ENCODE results near the gene CHST13. TPM values are rescaled to one million over a fixed set of nuclear protein-coding genes. Genes with fewer than 3 reads are reported as not detected.

CHST13 gene
- total RNA-seq, 1 donor from 2014 or later: not detected

GRCh38 chr3:126509597-126510307 lies 14.2 kb upstream of the CHST13 start:
- no peak for DNase-seq (ENCODE audit: low read depth, low spot score)

GRCh38 chr3:126510308-126510910 lies 13.5 kb upstream of the CHST13 start:
- no peak for DNase-seq (ENCODE audit: low read depth, low spot score)

GRCh38 chr3:126511291-126511690 lies 12.7 kb upstream of the CHST13 start:
- no peak for DNase-seq (ENCODE audit: low read depth, low spot score)

GRCh38 chr3:126512026-126512425 lies 11.9 kb upstream of the CHST13 start:
- DNase-seq (ENCODE audit: low read depth, low spot score): no peak

DNA sequence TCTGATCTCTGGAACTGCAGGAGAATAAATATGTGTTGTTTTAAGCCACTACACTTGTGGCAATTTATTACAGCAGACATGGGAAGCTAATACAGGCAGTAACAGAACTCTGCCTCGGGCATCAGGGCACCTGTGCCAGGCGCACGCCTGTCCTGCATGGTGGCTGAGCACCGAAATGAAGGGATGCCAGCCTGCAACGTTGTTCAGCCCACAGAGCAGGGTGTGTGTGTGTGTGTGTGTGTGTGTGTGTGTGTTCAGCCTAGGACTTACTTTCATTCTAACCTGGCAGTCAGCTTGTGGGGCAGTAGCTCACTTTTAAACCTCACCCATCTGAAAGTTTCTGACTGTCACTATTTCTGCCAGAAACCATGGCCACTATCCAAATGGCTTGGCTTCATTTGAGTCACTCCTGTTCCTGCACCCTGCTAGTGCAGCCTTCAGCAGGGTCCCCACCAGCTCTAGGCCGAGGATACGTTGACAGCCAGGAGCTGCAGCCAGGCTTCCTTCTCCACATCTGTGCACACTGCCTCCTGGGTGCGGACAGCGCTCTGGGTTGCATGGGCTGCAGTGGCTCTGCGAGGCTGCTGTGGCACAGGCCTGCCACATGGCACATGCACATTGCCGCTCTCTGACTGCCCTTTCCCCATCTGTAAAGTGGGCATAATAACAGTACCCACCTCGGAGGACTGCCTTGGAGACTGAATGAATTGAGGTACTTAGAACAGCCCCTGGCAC lies 10.9 kb upstream of the CHST13 start:
- DNase-seq (ENCODE audit: low read depth, low spot score): no peak

- no peak for DNase-seq (ENCODE audit: low read depth, low spot score)
Measured at GRCh38 chr3:126514161-126514560, 9.8 kb upstream of the CHST13 start.

- DNase-seq (ENCODE audit: low read depth, low spot score): no peak
Measured at GRCh38 chr3:126515066-126515706, 8.8 kb upstream of the CHST13 start.

GRCh38 chr3:126516152-126516935 lies 7.6 kb upstream of the CHST13 start:
- no peak for DNase-seq (ENCODE audit: low read depth, low spot score)

DNA sequence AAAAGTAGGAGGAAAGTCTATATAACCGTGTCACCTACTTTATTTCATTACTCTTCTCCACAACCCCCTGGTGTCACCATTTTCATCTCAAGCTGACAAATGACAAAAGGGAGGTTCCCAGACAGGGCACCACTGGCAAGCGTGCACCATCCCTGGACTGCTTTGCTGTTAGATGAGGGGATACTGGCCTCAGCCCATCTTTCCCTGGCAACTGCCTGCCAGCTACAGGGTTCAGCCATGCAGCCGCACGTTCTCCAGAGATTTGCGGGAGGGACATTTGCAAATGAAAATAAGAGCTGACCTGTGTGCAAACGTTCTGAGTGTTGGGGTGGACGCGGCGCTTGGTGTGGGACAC lies 7.0 kb upstream of the CHST13 start:
- DNase-seq (ENCODE audit: low read depth, low spot score): no peak

GRCh38 chr3:126517291-126517951 lies 6.5 kb upstream of the CHST13 start, which contains the start of gene UROC1:
TSS of gene UROC1 (minus strand) at chr3:126517773. CDS start at chr3:126517719, 54 bp downstream.
- no peak for DNase-seq (ENCODE audit: low read depth, low spot score)

DNA sequence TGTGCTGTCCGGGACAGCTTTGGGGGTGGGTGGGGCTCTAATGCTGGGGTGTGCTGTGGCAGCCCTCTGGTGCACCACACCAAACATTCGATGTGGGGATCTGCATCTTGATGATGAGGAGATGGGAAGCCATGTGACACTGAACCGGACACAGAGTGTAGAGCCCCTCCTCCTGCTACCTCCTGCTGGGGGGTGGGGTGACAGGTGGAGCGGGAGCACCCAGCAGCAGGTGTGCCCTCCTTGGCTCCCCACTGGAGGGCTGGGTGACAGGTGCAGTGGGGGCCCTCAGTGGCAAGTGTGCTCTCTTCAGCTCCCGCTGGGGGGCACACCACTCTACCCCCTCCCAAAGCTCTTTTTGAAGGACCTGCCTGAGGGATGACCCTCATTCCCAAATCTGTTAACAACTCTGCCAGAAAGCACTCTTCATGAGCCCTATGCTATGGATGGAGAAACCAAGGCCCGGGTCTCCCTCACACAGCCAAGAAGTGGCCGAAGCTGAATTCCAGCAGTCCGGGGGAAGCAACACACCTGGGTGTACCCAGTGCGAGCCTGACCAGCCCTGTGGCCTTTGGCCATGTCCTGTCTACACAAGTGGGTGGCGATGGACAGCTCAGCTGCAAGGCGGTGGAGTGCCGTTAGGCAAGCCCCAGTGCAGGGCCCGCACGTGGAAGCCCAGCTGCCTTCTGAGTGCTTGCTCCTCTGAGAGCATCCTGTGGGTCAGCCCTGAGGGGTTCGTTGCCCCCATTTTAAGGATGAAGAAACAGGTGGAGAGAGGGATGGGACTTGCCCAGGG lies 5.8 kb upstream of the CHST13 start:
- DNase-seq (ENCODE audit: low read depth, low spot score): no peak

GRCh38 chr3:126518779-126519177 lies 5.2 kb upstream of the CHST13 start:
- DNase-seq (ENCODE audit: low read depth, low spot score): no peak

DNA sequence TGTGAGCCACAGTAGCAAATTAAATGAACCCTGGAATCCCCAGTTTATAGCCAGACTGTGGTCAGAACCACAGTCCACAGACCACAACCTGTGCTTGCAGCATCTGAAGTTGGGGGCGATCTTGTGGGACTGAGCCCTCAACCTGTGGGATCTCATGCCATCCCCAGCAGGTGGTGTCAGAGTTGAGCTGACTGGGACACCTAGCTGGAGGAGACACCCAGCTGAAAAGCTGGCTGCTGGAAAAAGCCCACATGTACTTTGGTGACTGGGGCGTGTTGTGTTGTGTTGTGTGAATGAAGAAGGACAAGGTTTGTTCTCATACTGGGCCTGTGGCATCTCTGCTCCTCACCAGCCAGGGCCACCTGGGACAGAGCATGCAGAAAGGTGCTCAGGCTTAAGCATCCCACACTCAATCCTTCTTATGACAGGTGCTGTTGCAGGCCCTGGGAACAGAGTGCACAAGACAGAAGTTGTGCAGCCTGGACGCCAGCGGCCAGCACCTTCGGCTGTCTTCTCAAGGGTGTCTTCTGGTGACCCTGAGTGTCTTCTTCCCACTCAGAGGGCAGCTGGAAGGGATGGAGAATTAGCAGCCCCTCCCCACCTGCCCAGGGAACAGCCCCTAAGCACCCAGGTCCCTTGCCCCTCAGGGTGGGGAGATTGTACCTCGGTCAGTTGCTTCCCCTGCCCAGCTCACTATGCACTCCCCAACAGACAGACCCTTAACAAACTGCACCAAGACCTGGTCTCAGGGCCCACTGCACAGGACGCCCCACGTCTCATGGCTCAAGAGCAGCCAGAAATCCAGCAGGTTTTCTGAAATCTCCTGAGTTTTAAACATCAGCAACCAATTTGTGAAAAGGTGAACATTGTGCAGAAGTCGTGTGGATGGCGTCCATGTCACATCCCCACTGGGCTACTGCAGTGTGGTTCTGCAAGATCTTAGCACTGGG lies 4.2 kb upstream of the CHST13 start:
- DNase-seq (ENCODE audit: low read depth, low spot score): no peak

DNA sequence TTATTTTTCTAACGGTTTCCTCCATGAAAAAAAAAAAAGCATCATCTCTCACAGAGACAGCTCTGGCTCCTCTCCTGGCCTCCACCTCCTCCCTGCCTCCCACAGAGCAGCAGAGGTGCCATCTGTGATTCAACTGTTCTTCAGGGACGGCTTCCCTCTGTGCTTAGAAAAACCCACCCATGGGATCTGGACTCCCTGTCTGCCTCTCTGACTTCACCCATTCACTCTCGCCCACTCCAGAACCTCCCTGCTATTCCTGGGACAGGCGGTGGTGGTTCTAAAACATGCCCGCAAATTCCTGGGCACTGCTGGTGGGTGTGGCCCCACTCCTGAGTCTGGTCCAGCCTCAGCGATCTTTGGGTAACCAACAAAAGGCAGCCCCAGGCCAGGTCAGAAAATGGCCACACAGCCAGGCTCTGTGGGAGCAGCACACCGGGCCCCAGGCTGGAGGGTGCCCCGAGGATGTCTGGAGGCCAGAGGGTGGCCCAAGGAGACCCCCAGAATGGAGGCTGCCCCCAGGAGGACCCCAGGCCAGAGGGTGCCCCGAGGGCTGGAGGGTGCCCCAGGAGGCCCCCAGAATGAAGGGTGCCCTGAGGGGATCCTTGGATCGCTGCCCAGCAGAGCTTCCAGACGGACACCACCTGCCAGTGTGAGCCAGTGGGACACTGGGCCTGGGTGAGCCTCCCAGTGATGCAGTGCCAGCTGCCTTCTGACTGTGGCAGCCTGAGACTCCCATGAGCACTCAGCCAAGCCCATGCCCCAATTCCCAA lies 2.6 kb upstream of the CHST13 start:
- DNase-seq (ENCODE audit: low read depth, low spot score): no peak

DNA sequence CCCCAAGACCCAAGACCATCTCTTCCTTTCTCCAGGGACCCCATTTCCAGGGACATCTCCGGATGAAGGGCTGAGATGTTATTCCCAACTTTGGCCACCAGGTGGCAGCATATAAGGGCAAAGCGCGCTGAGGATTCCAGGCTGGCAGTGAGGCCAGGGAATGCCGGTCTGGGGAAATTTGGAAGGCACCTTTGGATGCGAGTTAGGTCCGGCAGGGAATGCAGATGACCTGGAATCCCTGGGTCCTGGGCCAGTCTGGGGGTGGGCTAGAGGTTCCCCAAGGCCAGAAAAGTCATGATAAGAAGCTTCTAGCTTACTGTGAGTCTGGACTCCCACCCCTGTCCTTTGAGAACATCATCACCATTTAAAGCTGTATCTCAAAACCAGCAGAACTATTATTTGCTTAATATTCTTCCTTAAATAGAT lies 1.6 kb upstream of the CHST13 start:
- DNase-seq (ENCODE audit: low read depth, low spot score): no peak

DNA sequence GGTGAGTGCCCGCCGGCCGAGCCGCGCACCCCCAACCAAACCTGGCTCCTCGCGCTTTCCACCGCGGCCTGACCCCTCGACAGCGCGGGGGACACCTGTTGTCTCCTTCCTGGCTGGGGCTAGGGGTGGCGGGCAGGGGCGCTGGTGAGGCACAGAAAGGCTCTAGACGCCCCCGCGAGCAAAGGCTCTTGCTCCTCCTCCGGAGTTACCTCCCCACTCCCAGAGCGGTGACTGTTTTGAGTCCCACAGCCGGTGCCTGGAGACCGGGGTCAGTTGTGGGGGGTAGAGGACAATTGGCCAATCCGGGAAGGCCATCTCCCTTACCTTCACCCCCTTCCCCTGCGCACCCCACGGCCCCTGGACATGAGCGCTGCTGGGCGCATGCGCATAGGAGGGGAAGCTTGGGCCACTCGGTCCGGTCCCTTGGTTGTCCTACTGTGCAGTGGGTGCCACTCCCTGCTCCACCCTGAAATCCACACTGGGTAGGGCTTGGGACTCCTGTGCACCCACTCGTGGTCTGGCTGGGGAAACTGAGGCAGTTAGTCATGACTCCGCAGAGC lies 554 bp downstream of the CHST13 start:
- no peak for DNase-seq (ENCODE audit: low read depth, low spot score)

GRCh38 chr3:126525091-126525852 lies 1.3 kb downstream of the CHST13 start:
- DNase-seq (ENCODE audit: low read depth, low spot score): no peak
